ENCODE results near the gene PEX26. TPM values are rescaled to one million over a fixed set of nuclear protein-coding genes. Genes with fewer than 3 reads are reported as not detected.

Gene PEX26
- total and polyA plus RNA-seq, 9 of the 15 experiments (the other 6 are each of a cell fraction or from before 2014, with no cell fraction given): 0.35 to 39.6 (median 17.4) TPM

DNA sequence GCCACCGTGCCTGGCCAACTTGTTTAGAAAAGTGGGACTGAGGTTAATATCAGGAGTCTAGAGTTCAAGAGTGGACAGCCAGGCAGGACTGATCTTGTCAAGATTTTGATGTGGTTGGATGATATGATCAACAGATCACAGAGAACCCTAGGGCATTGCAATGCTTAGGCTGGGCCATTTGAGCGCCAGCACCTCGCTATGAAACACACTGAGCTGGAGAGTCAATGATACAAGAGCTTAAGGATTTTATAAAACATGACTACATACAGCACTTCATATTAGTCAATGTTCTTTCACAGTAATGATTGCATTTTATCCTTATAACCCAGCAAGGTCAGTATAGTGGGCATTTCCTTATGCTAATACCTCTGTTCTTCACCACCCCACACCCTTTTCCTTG lies 15.4 kb upstream of the PEX26 start:
- peaks cover 57 to 61% of the 10 kb centered on the region in 2 experiments for H3K27me3 ChIP-seq (ENCODE audit: control insufficient read depth in 2 of 2, insufficient read depth in 2 of 2, low read length in 2 of 2)
- H3K9me1 ChIP-seq (ENCODE audit: control insufficient read depth, insufficient read depth, low read length): no peaks in the 10 kb centered on the region
- in situ Hi-C loops (cut with MboI): no loop called here
- no peak overlapping the region for H3K27ac ChIP-seq (ENCODE audit: extremely low read depth, low read depth, low read length)
- H4K20me1 ChIP-seq (replicated peaks; ENCODE audit: control insufficient read depth, insufficient read depth, low read length): peaks cover 5% of the 10 kb centered on the region; the same call in 1 of the 2 replicates
- intact Hi-C loops (cut with micrococcal nuclease): loop anchor here (10.0 kb wide), 1 partner anchor 288 kb away; the partner anchor contains the start of gene BID
- no peaks in the 10 kb centered on the region for H3K79me2 ChIP-seq (ENCODE audit: control insufficient read depth, insufficient read depth, low read length)
- ATAC-seq (no peak), FAIRE-seq (no peak), DNase-seq (ENCODE audit: extremely low read depth in 1 of 4, low spot score in 3 of 4) (no peak)
- no peaks in the 10 kb centered on the region for H3K36me3 ChIP-seq (ENCODE audit: control insufficient read depth, insufficient read depth, low read length)
- no peak overlapping the region for H3K9ac ChIP-seq (ENCODE audit: insufficient read depth in 1 of 2, low read depth in 2 of 2, low read length in 2 of 2)
- H3K4me1 ChIP-seq (replicated peaks in 1 of 2; ENCODE audit: control insufficient read depth in 2 of 2, insufficient read depth in 2 of 2, low read length in 2 of 2): no peaks in the 10 kb centered on the region
- TF ChIP-seq ELF1 (tag; IDR thresholded peaks at IDR 0.05): no peak
- TF ChIP-seq NCOA2 (IDR thresholded peaks at IDR 0.05; ENCODE audit: partially characterized antibody in 2 of 2): no peak
- TF ChIP-seq TAF9B (IDR thresholded peaks at IDR 0.05; ENCODE audit: partially characterized antibody): no peak
- TF ChIP-seq SMAD4 (CRISPR knock-in tag; conservative IDR thresholded peaks at IDR 0.05): no peak
- no peak for TF ChIP-seq RHOXF2B (CRISPR knock-in tag; conservative IDR thresholded peaks at IDR 0.05)
- TF ChIP-seq, protein P1, sequence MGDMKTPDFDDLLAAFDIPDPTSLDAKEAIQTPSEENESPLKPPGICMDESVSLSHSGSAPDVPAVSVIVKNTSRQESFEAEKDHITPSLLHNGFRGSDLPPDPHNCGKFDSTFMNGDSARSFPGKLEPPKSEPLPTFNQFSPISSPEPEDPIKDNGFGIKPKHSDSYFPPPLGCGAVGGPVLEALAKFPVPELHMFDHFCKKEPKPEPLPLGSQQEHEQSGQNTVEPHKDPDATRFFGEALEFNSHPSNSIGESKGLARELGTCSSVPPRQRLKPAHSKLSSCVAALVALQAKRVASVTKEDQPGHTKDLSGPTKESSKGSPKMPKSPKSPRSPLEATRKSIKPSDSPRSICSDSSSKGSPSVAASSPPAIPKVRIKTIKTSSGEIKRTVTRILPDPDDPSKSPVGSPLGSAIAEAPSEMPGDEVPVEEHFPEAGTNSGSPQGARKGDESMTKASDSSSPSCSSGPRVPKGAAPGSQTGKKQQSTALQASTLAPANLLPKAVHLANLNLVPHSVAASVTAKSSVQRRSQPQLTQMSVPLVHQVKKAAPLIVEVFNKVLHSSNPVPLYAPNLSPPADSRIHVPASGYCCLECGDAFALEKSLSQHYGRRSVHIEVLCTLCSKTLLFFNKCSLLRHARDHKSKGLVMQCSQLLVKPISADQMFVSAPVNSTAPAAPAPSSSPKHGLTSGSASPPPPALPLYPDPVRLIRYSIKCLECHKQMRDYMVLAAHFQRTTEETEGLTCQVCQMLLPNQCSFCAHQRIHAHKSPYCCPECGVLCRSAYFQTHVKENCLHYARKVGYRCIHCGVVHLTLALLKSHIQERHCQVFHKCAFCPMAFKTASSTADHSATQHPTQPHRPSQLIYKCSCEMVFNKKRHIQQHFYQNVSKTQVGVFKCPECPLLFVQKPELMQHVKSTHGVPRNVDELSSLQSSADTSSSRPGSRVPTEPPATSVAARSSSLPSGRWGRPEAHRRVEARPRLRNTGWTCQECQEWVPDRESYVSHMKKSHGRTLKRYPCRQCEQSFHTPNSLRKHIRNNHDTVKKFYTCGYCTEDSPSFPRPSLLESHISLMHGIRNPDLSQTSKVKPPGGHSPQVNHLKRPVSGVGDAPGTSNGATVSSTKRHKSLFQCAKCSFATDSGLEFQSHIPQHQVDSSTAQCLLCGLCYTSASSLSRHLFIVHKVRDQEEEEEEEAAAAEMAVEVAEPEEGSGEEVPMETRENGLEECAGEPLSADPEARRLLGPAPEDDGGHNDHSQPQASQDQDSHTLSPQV (IDR thresholded peaks at IDR 0.05): no peak
- TF ChIP-seq, protein P2, sequence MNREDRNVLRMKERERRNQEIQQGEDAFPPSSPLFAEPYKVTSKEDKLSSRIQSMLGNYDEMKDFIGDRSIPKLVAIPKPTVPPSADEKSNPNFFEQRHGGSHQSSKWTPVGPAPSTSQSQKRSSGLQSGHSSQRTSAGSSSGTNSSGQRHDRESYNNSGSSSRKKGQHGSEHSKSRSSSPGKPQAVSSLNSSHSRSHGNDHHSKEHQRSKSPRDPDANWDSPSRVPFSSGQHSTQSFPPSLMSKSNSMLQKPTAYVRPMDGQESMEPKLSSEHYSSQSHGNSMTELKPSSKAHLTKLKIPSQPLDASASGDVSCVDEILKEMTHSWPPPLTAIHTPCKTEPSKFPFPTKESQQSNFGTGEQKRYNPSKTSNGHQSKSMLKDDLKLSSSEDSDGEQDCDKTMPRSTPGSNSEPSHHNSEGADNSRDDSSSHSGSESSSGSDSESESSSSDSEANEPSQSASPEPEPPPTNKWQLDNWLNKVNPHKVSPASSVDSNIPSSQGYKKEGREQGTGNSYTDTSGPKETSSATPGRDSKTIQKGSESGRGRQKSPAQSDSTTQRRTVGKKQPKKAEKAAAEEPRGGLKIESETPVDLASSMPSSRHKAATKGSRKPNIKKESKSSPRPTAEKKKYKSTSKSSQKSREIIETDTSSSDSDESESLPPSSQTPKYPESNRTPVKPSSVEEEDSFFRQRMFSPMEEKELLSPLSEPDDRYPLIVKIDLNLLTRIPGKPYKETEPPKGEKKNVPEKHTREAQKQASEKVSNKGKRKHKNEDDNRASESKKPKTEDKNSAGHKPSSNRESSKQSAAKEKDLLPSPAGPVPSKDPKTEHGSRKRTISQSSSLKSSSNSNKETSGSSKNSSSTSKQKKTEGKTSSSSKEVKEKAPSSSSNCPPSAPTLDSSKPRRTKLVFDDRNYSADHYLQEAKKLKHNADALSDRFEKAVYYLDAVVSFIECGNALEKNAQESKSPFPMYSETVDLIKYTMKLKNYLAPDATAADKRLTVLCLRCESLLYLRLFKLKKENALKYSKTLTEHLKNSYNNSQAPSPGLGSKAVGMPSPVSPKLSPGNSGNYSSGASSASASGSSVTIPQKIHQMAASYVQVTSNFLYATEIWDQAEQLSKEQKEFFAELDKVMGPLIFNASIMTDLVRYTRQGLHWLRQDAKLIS (CRISPR knock-in tag; IDR thresholded peaks at IDR 0.05): no peak
- H2AFZ ChIP-seq (ENCODE audit: low read depth, low read length): no peak overlapping the region
- ChIA-PET POLR2A (interaction anchor here (0.6 to 1.3 kb wide), 3 partner anchors 14 to 186 kb away, joined by 3 to 4 read pairs (median 3); partner anchors contain the start of gene PEX26), CTCF (ENCODE audit: low intra/inter-chr PET ratio) (interaction anchor here (0.5 to 0.6 kb wide), 2 partner anchors 12 to 32 kb away, joined by 3 to 4 read pairs; no protein-coding TSS in a partner anchor)
- H3K4me3 ChIP-seq: no peak overlapping the region
- WGBS (ENCODE audit: insufficient coverage, low coverage, missing lambda C conversion rate): 15% methylated on average over 3 of the region's 3 CpGs
- H3K9me3 ChIP-seq (replicated peaks; ENCODE audit: control insufficient read depth, insufficient read depth, low read depth, low read length): no peaks in the 10 kb centered on the region
- no peak overlapping the region for H3K4me2 ChIP-seq (ENCODE audit: insufficient read depth, low read length)
- no TSS peak for BruUV-seq (replicated peaks)
